GM12878 (cell line): ENCODE results near the gene IFNK. TPM values are rescaled to one million over a fixed set of nuclear protein-coding genes. Genes with fewer than 3 reads are reported as not detected.

Source experiments
- ASH2L ChIP-seq: fragments of 300-600, 200-600 bp; sonication (generic); IDR thresholded peaks from 2 replicates; pipeline ENCODE4 v1.6.1; 2017; ENCODE audit warnings: low read depth, mild to moderate bottlenecking, borderline replicate concordance
- BHLHE40 ChIP-seq, 2 experiments: fragments of 450-650 bp in 1 of 2; IDR thresholded peaks; 2 replicates each; pipeline ENCODE4 v1.6.1; 2011 to 2017; ENCODE audit warnings: low read depth in 2 of 2, borderline replicate concordance in 1 of 2, improper control_type of control experiment in 1 of 2, low read length in 1 of 2, mild to moderate bottlenecking in 1 of 2
- CEBPB ChIP-seq, 2 experiments: fragments of 150-350 bp in 1 of 2; IDR thresholded peaks; 2 replicates each; pipeline ENCODE4 v1.6.1; 2012 to 2014; ENCODE audit warnings: low read depth in 2 of 2, low read length in 2 of 2, borderline replicate concordance in 1 of 2, inconsistent platforms in 1 of 2
- CEBPZ ChIP-seq: fragments of 150-350 bp; IDR thresholded peaks from 2 replicates; pipeline ENCODE4 v1.6.1; 2016; ENCODE audit warnings: low read depth, low read length
- CREM ChIP-seq: IDR thresholded peaks from 2 replicates; pipeline ENCODE4 v1.6.1; 2014; ENCODE audit warnings: antibody characterized with exemption, low read depth
- E2F4 ChIP-seq: IDR thresholded peaks from 2 replicates; pipeline ENCODE4 v1.6.1; 2012; ENCODE audit warnings: low read depth, low read length, improper control_type of control experiment
- ELK1 ChIP-seq: IDR thresholded peaks from 2 replicates; pipeline ENCODE4 v1.6.1; 2012; ENCODE audit warnings: low read depth, low read length, improper control_type of control experiment
- GABPA ChIP-seq: IDR thresholded peaks from 2 replicates; pipeline ENCODE4 v1.6.1; 2014; ENCODE audit warnings: antibody characterized with exemption, low read depth, mild to moderate bottlenecking, inconsistent platforms
- HDAC6 ChIP-seq: fragments of 200-600 bp; sonication (generic); IDR thresholded peaks from one replicate; pipeline ENCODE4 v1.8.0; 2017; ENCODE audit warnings: antibody characterized with exemption; ENCODE audit not compliant: unreplicated experiment
- JUNB ChIP-seq: IDR thresholded peaks from 2 replicates; pipeline ENCODE4 v1.6.1; 2016; ENCODE audit warnings: antibody characterized with exemption, mild to moderate bottlenecking
- MAX ChIP-seq: IDR thresholded peaks from 2 replicates; pipeline ENCODE4 v1.6.1; 2012; ENCODE audit warnings: low read depth, low read length, improper control_type of control experiment
- NFYA ChIP-seq: IDR thresholded peaks from 2 replicates; pipeline ENCODE4 v1.6.1; 2011; ENCODE audit warnings: low read depth, mild to moderate bottlenecking, low read length, improper control_type of control experiment, borderline replicate concordance
- POLR2AphosphoS2 ChIP-seq: IDR thresholded peaks from 2 replicates; pipeline ENCODE4 v1.6.1; 2011; ENCODE audit warnings: low read depth, mild to moderate bottlenecking, low read length, improper control_type of control experiment, moderate library complexity
- RBBP5 ChIP-seq: fragments of 200-600 bp; sonication (generic); conservative IDR thresholded peaks from 2 replicates; pipeline ENCODE4 v1.6.1; 2016
- RELA ChIP-seq: fragments of 450-650 bp; IDR thresholded peaks from 2 replicates; pipeline ENCODE4 v1.8.0; 2014; ENCODE audit warnings: borderline replicate concordance; ENCODE audit not compliant: partially characterized antibody
- REST ChIP-seq: IDR thresholded peaks from 2 replicates; pipeline ENCODE4 v1.6.1; 2012; ENCODE audit warnings: mild to moderate bottlenecking, low read depth, low read length
- TBL1XR1 ChIP-seq: IDR thresholded peaks from 2 replicates; pipeline ENCODE4 v1.6.1; 2012; ENCODE audit warnings: low read depth, low read length, improper control_type of control experiment
- TCF7 ChIP-seq: IDR thresholded peaks from 2 replicates; pipeline ENCODE4 v1.6.1; 2014; ENCODE audit warnings: antibody characterized with exemption, borderline replicate concordance
- ZNF622 ChIP-seq: fragments of 450-650 bp; IDR thresholded peaks from 2 replicates; pipeline ENCODE4 v1.6.1; 2017; ENCODE audit warnings: mild to moderate bottlenecking, inconsistent platforms
- polyA plus RNA-seq, 11 experiments: library from polyadenylated mRNA; depleted of rRNA in 4 of 11; unstranded in 6 of 11; stranded (reverse) in 5 of 11; fragments of >200 nt; fragmentation: Nextera tagmentation in 4 of 11; fragmentation: Illumina TruSeq in 1 of 11; extraction: Ambion mirVana in 4 of 11; extraction: Trizol in 1 of 11; gene quantifications; 1 replicate in 1 of 11; 2 replicates in 10 of 11; pipeline versions ENCODE4 v1.2.1 to v1.2.3, GENCODE V29; 2011 to 2016; ENCODE audit warnings: inconsistent platforms in 2 of 11, missing spikeins in 2 of 11, low read depth in 1 of 11
- total RNA-seq, 4 experiments: library from RNA; depleted of rRNA in 3 of 4; stranded (reverse); fragments of >200 nt in 3 of 4; fragmentation: Illumina TruSeq in 1 of 4; extraction: Trizol in 1 of 4; gene quantifications; 2 replicates each; pipeline versions ENCODE4 v1.2.1 to v1.2.3, GENCODE V29; 2013 to 2021

IFNK gene
- total and polyA plus RNA-seq, 10 of the 15 experiments (the other 5 are each of a cell fraction or from before 2014, with no cell fraction given): 0.06 TPM; not detected in 9

GRCh38 chr9:27573634-27574590 lies 49.8 kb downstream of the IFNK start (continued):
- TF ChIP-seq REST (no peak), CEBPZ (no peak), GABPA (peak; percentile 79), JUNB (peak; percentile 38; the same call in 1 of the 2 replicates), POLR2AphosphoS2 (0 out of 2 replicates have a peak, but pooled peaks have one; percentile 51), TBL1XR1 (peak; percentile 18; the same call in 1 of the 2 replicates), BHLHE40 (IDR thresholded peaks at IDR 0.05; ENCODE audit: borderline replicate concordance in 1 of 2, low read depth in 2 of 2, low read length in 1 of 2) (peak; percentile 67 to 73; a peak in 2 of 4 replicates), CREM (peak; percentile 99), ELK1 (no peak), ZNF622 (no peak), TCF7 (no peak), HDAC6 (no peak), CEBPB (IDR thresholded peaks at IDR 0.05; ENCODE audit: borderline replicate concordance in 1 of 2, low read depth in 2 of 2, low read length in 2 of 2) (no peak), E2F4 (no peak), RELA (no peak), NFYA (no peak), ASH2L (no peak), MAX (peak; percentile 20; the same call in 1 of the 2 replicates), RBBP5 (no peak)
